WTC11 (cell line): ENCODE data around the gene UTP14C.

Experiments used
- CREM ChIP-seq: sonication (generic); formaldehyde crosslinking; IDR thresholded peaks from 2 replicates; pipeline ENCODE4 v1.8.1; 2022; ENCODE audit warnings: mild to moderate bottlenecking, missing genetic modification reagents, moderate library complexity
- TF ChIP-seq, protein P1 (sequence below): fragments of 200-600 bp; IDR thresholded peaks from 2 replicates; pipeline ENCODE4 v1.8.0; 2022; ENCODE audit warnings: antibody characterized with exemption

DNA sequence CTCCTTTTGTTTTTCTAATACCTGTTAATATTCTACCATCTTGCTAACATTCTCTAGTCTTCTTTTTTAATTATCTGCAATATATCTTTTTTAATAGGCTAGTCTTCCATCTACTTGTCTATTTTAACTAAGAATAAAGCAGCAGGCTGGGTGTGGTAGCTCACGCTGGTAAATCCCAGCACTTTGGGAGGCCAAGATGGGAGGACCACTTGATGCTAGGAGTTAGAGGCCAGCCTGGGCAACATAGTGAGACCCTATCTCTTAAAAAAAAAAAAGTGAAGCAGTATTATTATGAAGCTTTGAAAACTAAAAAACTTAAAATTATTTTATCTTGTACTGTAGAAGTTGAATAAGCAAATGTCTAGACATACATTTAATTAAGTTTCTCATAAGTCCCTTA is 3.3 kb downstream of the UTP14C start:
- no peak for TF ChIP-seq CREM (CRISPR knock-in tag)
- TF ChIP-seq, protein P1, sequence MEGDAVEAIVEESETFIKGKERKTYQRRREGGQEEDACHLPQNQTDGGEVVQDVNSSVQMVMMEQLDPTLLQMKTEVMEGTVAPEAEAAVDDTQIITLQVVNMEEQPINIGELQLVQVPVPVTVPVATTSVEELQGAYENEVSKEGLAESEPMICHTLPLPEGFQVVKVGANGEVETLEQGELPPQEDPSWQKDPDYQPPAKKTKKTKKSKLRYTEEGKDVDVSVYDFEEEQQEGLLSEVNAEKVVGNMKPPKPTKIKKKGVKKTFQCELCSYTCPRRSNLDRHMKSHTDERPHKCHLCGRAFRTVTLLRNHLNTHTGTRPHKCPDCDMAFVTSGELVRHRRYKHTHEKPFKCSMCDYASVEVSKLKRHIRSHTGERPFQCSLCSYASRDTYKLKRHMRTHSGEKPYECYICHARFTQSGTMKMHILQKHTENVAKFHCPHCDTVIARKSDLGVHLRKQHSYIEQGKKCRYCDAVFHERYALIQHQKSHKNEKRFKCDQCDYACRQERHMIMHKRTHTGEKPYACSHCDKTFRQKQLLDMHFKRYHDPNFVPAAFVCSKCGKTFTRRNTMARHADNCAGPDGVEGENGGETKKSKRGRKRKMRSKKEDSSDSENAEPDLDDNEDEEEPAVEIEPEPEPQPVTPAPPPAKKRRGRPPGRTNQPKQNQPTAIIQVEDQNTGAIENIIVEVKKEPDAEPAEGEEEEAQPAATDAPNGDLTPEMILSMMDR, result no peak
